Keratinocyte (primary cell): ENCODE measurements around the gene FGF18. TPM values are rescaled to one million over a fixed set of nuclear protein-coding genes. Genes with fewer than 3 reads are reported as not detected.

Experiments used
- DNase-seq: peaks from one replicate; pipeline ENCODE4 v3.0.0-alpha.2; 2011; ENCODE audit warnings: low read depth, missing footprints, low spot score
- FAIRE-seq: peaks from 2 replicates; lab custom pipeline; 2011; peaks lifted over from hg19 to GRCh38; lab: Jason Lieb, UNC
- H2AFZ ChIP-seq: 2 replicates; pipeline ENCODE4 v1.6.0; 2012; ENCODE audit warnings: low read length, control low read depth, inconsistent platforms; ENCODE audit not compliant: control insufficient read depth
- H3K27ac ChIP-seq: 2 replicates; pipeline ENCODE4 v1.5.1; 2011; ENCODE audit warnings: low read length; ENCODE audit not compliant: control insufficient read depth, insufficient read depth
- H3K27me3 ChIP-seq: 3 replicates; pipeline ENCODE4 v1.6.0; 2011; ENCODE audit warnings: low read length; ENCODE audit not compliant: control insufficient read depth, insufficient read depth; ENCODE audit errors: extremely low read depth
- H3K36me3 ChIP-seq, 2 experiments: 2 replicates in 1 of 2; 3 replicates in 1 of 2; pipeline ENCODE4 v1.5.1; 2011; ENCODE audit warnings: low read length in 2 of 2, mild to moderate bottlenecking in 1 of 2; ENCODE audit not compliant: control insufficient read depth in 2 of 2, insufficient read depth in 2 of 2; ENCODE audit errors: extremely low read depth in 1 of 2
- H3K4me1 ChIP-seq: 3 replicates; pipeline ENCODE4 v1.5.1; 2011; ENCODE audit warnings: low read length; ENCODE audit not compliant: control insufficient read depth, insufficient read depth; ENCODE audit errors: extremely low read depth
- H3K4me2 ChIP-seq: 3 replicates; pipeline ENCODE4 v1.6.0; 2011; ENCODE audit warnings: low read depth, low read length; ENCODE audit not compliant: control insufficient read depth, insufficient read depth; ENCODE audit errors: extremely low read depth
- H3K4me3 ChIP-seq, 3 experiments: fragments of 200-600 bp in 1 of 3; sonication (generic) in 1 of 3; 2 replicates in 2 of 3; 3 replicates in 1 of 3; pipeline ENCODE4 v1.5.1; 2011 to 2016; ENCODE audit warnings: low read length in 3 of 3, mild to moderate bottlenecking in 3 of 3, control low read depth in 2 of 3, inconsistent platforms in 1 of 3, low read depth in 1 of 3, mixed read lengths in 1 of 3, mixed run types in 1 of 3, moderate library complexity in 1 of 3; ENCODE audit not compliant: control insufficient read depth in 2 of 3, insufficient read depth in 2 of 3; ENCODE audit errors: extremely low read depth in 1 of 3
- H3K79me2 ChIP-seq: 2 replicates; pipeline ENCODE4 v1.6.0; 2012; ENCODE audit warnings: low read length; ENCODE audit not compliant: control insufficient read depth, insufficient read depth
- H3K9ac ChIP-seq: 3 replicates; pipeline ENCODE4 v1.6.0; 2011; ENCODE audit warnings: low read length; ENCODE audit not compliant: control insufficient read depth, insufficient read depth; ENCODE audit errors: extremely low read depth
- H3K9me1 ChIP-seq: 3 replicates; pipeline ENCODE4 v1.6.0; 2011; ENCODE audit warnings: low read length; ENCODE audit not compliant: control insufficient read depth, insufficient read depth; ENCODE audit errors: extremely low read depth
- H3K9me3 ChIP-seq: 2 replicates; pipeline ENCODE4 v1.5.1; 2012; ENCODE audit warnings: low read depth, low read length; ENCODE audit not compliant: control insufficient read depth
- H4K20me1 ChIP-seq: 3 replicates; pipeline ENCODE4 v1.6.0; 2011; ENCODE audit warnings: low read length; ENCODE audit not compliant: control insufficient read depth, insufficient read depth; ENCODE audit errors: extremely low read depth
- CTCF ChIP-seq, 3 experiments: IDR thresholded peaks in 1 of 3; conservative IDR thresholded peaks in 1 of 3; optimal IDR thresholded peaks in 1 of 3; 2 replicates in 2 of 3; 3 replicates in 1 of 3; pipeline versions ENCODE3 to v1.5.1; 2011; ENCODE audit warnings: low read length in 3 of 3, mild to moderate bottlenecking in 3 of 3, moderate library complexity in 2 of 3, control low read depth in 1 of 3, inconsistent platforms in 1 of 3; ENCODE audit not compliant: insufficient read depth in 2 of 3; ENCODE audit errors: extremely low read depth in 1 of 3
- EZH2 ChIP-seq: IDR thresholded peaks from one replicate; pipeline ENCODE4 v1.6.1; 2012; ENCODE audit warnings: inconsistent platforms, mild to moderate bottlenecking, low read length, moderate library complexity
- dilution Hi-C: fragments of 300-500 bp; cut with MboI; formaldehyde crosslinking; loops from one replicate; pipeline ENCODE4 v1.7.0; 2020; ENCODE audit warnings: low sequenced_read_pairs; ENCODE audit not compliant: extremely low pct_ligation_motif_present
- polyA plus RNA-seq, 5 experiments: library from polyadenylated mRNA; depleted of rRNA in 3 of 5; stranded (reverse) in 3 of 5; stranded (forward) in 1 of 5; unstranded in 1 of 5; fragments of >200 nt; gene quantifications; 1 replicate in 1 of 5; 2 replicates in 3 of 5; 3 replicates in 1 of 5; pipeline versions ENCODE4 v1.2.1 to v1.2.3, GENCODE V29; 2011 to 2012; ENCODE audit warnings: missing spikeins in 2 of 5, low read depth in 1 of 5, low replicate concordance in 1 of 5

FGF18 gene
- polyA plus RNA-seq, 1 donor (not counting 4 experiments of a cell fraction or from before 2014, with no cell fraction given), result 0.05 TPM

DNA sequence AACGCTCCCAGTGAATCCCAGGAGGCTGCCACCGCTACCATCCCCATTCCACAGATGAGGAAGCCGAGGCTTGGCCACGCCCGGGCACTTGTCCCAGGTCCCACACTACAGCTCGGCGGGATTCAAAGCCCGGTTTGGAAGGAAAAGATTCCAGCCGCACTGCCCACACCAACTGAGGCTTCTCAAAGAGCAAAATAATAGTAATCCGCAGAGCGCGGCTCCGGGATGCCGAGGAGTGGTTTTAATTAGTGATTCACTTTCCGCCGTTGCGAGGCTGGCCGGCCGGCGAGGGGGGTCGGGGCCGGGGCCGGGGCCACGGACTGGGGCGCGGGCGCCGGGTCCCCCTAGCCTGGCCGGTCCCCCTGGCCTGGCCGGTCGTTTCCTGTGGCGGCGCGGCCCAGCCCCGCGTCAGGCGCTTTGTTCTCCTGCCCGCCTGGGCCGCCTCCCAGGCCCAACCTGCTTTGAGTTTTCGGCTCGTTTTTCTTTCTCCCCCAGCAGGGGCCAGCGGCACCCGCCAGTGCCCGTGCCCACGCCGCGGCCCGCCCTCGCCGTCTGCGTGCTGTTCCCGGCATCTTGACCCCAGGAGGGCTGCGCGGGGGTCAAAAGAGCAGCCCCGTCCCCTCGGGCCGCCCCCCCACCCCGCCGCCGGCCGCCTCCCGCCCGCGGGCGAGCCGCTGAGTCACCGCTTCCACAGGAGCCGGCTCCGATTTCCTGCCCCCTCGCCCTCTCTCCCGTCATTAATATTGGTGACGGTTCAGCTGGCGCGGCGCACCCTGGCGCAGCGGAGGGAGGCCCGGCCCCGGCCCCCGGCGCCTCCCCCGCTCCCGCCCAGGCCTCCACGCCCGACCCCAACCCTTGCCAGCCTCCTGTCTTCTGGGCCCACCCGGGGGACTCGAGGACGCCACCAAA, 31.2 kb downstream of the FGF18 start:
- Histone ChIP-seq H3K27ac (no peak overlapping the region), H3K27me3 (peaks cover 4% of the 10 kb centered on the region), H3K4me2 (peak overlapping the region; percentile 41), H3K9me3 (no peaks in the 10 kb centered on the region), H3K79me2 (no peaks in the 10 kb centered on the region), H2AFZ (peak overlapping the region; percentile 62), H3K36me3 (no peaks in the 10 kb centered on the region), H3K4me3 (peak overlapping the region; percentile 20 to 54 (median 43)), H3K9me1 (no peaks in the 10 kb centered on the region), H3K9ac (peak overlapping the region; percentile 62), H4K20me1 (no peaks in the 10 kb centered on the region), H3K4me1 (no peaks in the 10 kb centered on the region)
- no peak for FAIRE-seq
- dilution Hi-C loops, result no loop called here
- DNase-seq, result no peak
- TF ChIP-seq EZH2 (no peak), CTCF (optimal IDR thresholded peaks at IDR 0.05 in 1 of 3, IDR thresholded peaks at IDR 0.05 in 1 of 3, conservative IDR thresholded peaks at IDR 0.05 in 1 of 3; ENCODE audit: extremely low read depth in 1 of 3, insufficient read depth in 2 of 3, low read length in 3 of 3) (no peak)

DNA sequence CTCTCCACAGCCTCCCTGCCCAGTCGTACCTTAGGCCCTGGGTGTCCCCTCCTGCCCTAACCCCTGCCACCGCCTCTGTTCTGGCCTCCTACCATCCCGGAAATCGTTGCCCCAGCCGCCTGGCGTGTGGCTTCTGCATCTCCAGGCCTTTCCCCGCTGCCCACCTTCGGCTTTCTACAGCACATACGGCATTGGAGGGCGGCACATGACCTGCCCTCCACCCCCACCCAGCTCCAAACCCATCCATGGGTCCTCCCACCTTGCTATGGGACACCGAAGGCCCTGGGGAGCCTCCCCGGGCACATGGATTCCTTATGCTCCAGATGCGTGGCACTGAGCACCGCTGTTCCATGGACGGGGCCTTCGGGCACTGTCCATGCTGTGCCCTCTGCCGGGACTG, 32.0 kb downstream of the FGF18 start:
- Histone ChIP-seq H3K27me3 (peaks cover 4% of the 10 kb centered on the region), H3K9me1 (no peaks in the 10 kb centered on the region), H3K27ac (no peak overlapping the region), H3K79me2 (no peaks in the 10 kb centered on the region), H3K9me3 (no peaks in the 10 kb centered on the region), H3K4me3 (no peak overlapping the region), H2AFZ (no peak overlapping the region), H3K4me1 (no peaks in the 10 kb centered on the region), H4K20me1 (no peaks in the 10 kb centered on the region), H3K36me3 (no peaks in the 10 kb centered on the region), H3K9ac (peak overlapping the region; percentile 62), H3K4me2 (peak overlapping the region; percentile 41)
- dilution Hi-C loops, result no loop called here
- TF ChIP-seq CTCF (optimal IDR thresholded peaks at IDR 0.05 in 1 of 3, IDR thresholded peaks at IDR 0.05 in 1 of 3, conservative IDR thresholded peaks at IDR 0.05 in 1 of 3; ENCODE audit: extremely low read depth in 1 of 3, insufficient read depth in 2 of 3, low read length in 3 of 3) (no peak), EZH2 (no peak)
- DNase-seq (no peak), FAIRE-seq (no peak)
